Stomach (tissue), 9 donors: ENCODE data around the gene C8B. TPM values are rescaled to one million over a fixed set of nuclear protein-coding genes. Genes with fewer than 3 reads are reported as not detected.

Experiments
- DNase-seq, 2 donors: peaks; one replicate each; pipeline versions ENCODE4 v3.0.0 to v3.0.0-alpha.2; 2013 to 2019
- H3K27ac ChIP-seq, 5 donors: fragments of 200-600 bp in 4 of 5; sonication (generic) in 4 of 5; one replicate each; pipeline ENCODE4 v1.5.1; 2013 to 2019; ENCODE audit warnings: mild to moderate bottlenecking in 1 of 5, moderate library complexity in 1 of 5
- H3K27me3 ChIP-seq, 3 donors: fragments of 200-600 bp; sonication (generic); one replicate each; pipeline ENCODE4 v1.5.1; 2017 to 2019; ENCODE audit warnings: mixed run types in 1 of 3
- H3K36me3 ChIP-seq, 4 donors: fragments of 200-600 bp; sonication (generic); 1 replicate in 3 of 4; 2 replicates in 1 of 4; pipeline ENCODE4 v1.5.1; 2016 to 2019
- H3K4me1 ChIP-seq, 4 donors: fragments of 200-600 bp; sonication (generic); one replicate each; pipeline ENCODE4 v1.5.1; 2016 to 2019
- H3K4me3 ChIP-seq, 4 donors: fragments of 200-600 bp; sonication (generic) in 3 of 4; one replicate each; pipeline ENCODE4 v1.5.1; 2016 to 2019; ENCODE audit warnings: mild to moderate bottlenecking in 1 of 4
- H3K9me3 ChIP-seq, 4 donors: fragments of 200-600 bp; sonication (generic); one replicate each; pipeline ENCODE4 v1.5.1; 2016 to 2019
- CTCF ChIP-seq, 7 experiments: fragments of 450-650 bp in 4 of 7; fragments of 200-600 bp in 3 of 7; sonication (generic) in 3 of 7; IDR thresholded peaks; one replicate each; pipeline ENCODE4 v1.5.1; 2016 to 2019; ENCODE audit warnings: antibody characterized with exemption in 7 of 7, control low read depth in 2 of 7, mild to moderate bottlenecking in 1 of 7
- EP300 ChIP-seq: sonication (generic); formaldehyde crosslinking; IDR thresholded peaks from one replicate; pipeline ENCODE4 v1.6.1; 2017; ENCODE audit warnings: antibody characterized with exemption
- POLR2A ChIP-seq, 4 donors: fragments of 450-650 bp; IDR thresholded peaks; one replicate each; pipeline ENCODE4 v1.6.1; 2016; ENCODE audit warnings: antibody characterized with exemption in 4 of 4, control low read depth in 2 of 4, mild to moderate bottlenecking in 1 of 4, moderate library complexity in 1 of 4
- POLR2AphosphoS5 ChIP-seq, 3 donors: sonication (generic); formaldehyde crosslinking; IDR thresholded peaks; one replicate each; pipeline ENCODE4 v1.6.1; 2016; ENCODE audit warnings: antibody characterized with exemption in 3 of 3
- WGBS, 5 donors: extraction: QIAGEN DNeasy Blood & Tissue Kit in 3 of 5; methylation state at CpG; one replicate each; pipeline versions ENCODE4 v1.1.5 to v1.1.7; 2013 to 2018; 5-methylcytosine and 5-hydroxymethylcytosine counted together
- intact Hi-C: fragments of 100-400 bp; cut with DNase I; formaldehyde crosslinking; loops from one replicate; pipeline ENCODE4 v1.15.1; 2023; ENCODE audit warnings: low total_unique reads
- polyA plus RNA-seq, 3 donors: library from polyadenylated mRNA; stranded (reverse); fragments of 200-250 nt; gene quantifications; one replicate each; pipeline ENCODE4 v1.2.3, GENCODE V29; 2013
- total RNA-seq, 5 donors: library from RNA; depleted of rRNA; stranded (reverse); fragments of >200 nt; gene quantifications; one replicate each; pipeline versions ENCODE4 v1.1.0 to v1.2.3, GENCODE V29; 2014 to 2016
- donor health status: healthy with polysubstance abuse.
- donor health status: Bipolar disorder and iron deficiency.
- donor health status: healthy.

The C8B gene
- total and polyA plus RNA-seq, 8 donors, result 0.15 to 0.25 TPM; not detected in 6

- Histone ChIP-seq H3K27ac (no peak overlapping the region), H3K4me1 (no peaks in the 10 kb centered on the region), H3K9me3 (no peaks in the 10 kb centered on the region), H3K27me3 (no peaks in the 10 kb centered on the region), H3K4me3 (no peak overlapping the region), H3K36me3 (no peaks in the 10 kb centered on the region)
- no peak for TF ChIP-seq POLR2AphosphoS5 (IDR thresholded peaks at IDR 0.05)
- no peak for TF ChIP-seq POLR2A (IDR thresholded peaks at IDR 0.05)
- TF ChIP-seq CTCF (IDR thresholded peaks at IDR 0.05), result no peak
- TF ChIP-seq EP300, result no peak
- intact Hi-C loops, result no loop called here
- 24 to 39% (median 31%) methylated on average over 5 of the region's 5 CpGs for WGBS, 5 donors
- no peak for DNase-seq
Observed at GRCh38 chr1:56953386-56953785, 12.4 kb downstream of the C8B start.

- no peaks in the 10 kb centered on the region for H3K27me3 ChIP-seq
- no peaks in the 10 kb centered on the region for H3K36me3 ChIP-seq
- no peak for DNase-seq
- H3K4me1 ChIP-seq, result no peaks in the 10 kb centered on the region
- no peak overlapping the region for H3K4me3 ChIP-seq
- no peaks in the 10 kb centered on the region for H3K9me3 ChIP-seq
- WGBS, 5 donors, result 66 to 86% (median 72%) methylated on average over 8 of the region's 8 CpGs
- intact Hi-C loops, result no loop called here
- no peak overlapping the region for H3K27ac ChIP-seq
- TF ChIP-seq POLR2A (IDR thresholded peaks at IDR 0.05), result no peak
- TF ChIP-seq EP300, result no peak
- TF ChIP-seq CTCF (IDR thresholded peaks at IDR 0.05), result no peak
- no peak for TF ChIP-seq POLR2AphosphoS5 (IDR thresholded peaks at IDR 0.05)
Observed at GRCh38 chr1:56952501-56952900, 13.3 kb downstream of the C8B start.

- DNase-seq, result no peak
- intact Hi-C loops, result no loop called here
- TF ChIP-seq POLR2A (IDR thresholded peaks at IDR 0.05) (no peak), EP300 (no peak), CTCF (IDR thresholded peaks at IDR 0.05) (no peak)
- Histone ChIP-seq H3K4me3 (no peak overlapping the region), H3K4me1 (no peaks in the 10 kb centered on the region), H3K36me3 (no peaks in the 10 kb centered on the region), H3K9me3 (no peaks in the 10 kb centered on the region), H3K27ac (no peak overlapping the region), H3K27me3 (no peaks in the 10 kb centered on the region)
- WGBS, 5 donors, result 59 to 81% (median 77%) methylated on average over 1 of the region's 1 CpG
Observed at GRCh38 chr1:56948403-56949023, 17.3 kb downstream of the C8B start.

GRCh38 chr1:56940039-56940438 is 25.8 kb downstream of the C8B start:
- Histone ChIP-seq H3K9me3 (no peaks in the 10 kb centered on the region), H3K27me3 (no peaks in the 10 kb centered on the region), H3K4me3 (no peak overlapping the region), H3K27ac (no peak overlapping the region), H3K4me1 (no peaks in the 10 kb centered on the region), H3K36me3 (no peaks in the 10 kb centered on the region)
- 15 to 100% (median 50%) methylated on average over 1 of the region's 1 CpG for WGBS, 5 donors
- intact Hi-C loops, result no loop called here
- no peak for DNase-seq
- TF ChIP-seq POLR2A (IDR thresholded peaks at IDR 0.05) (no peak), CTCF (IDR thresholded peaks at IDR 0.05) (no peak), POLR2AphosphoS5 (IDR thresholded peaks at IDR 0.05) (no peak), EP300 (no peak)
